ENCODE results near the gene AKT3. TPM values are rescaled to one million over a fixed set of nuclear protein-coding genes. Genes with fewer than 3 reads are reported as not detected.

Gene AKT3
- polyA plus RNA-seq, 3 donors, result 0.81 to 1.7 (median 1.4) TPM

DNA sequence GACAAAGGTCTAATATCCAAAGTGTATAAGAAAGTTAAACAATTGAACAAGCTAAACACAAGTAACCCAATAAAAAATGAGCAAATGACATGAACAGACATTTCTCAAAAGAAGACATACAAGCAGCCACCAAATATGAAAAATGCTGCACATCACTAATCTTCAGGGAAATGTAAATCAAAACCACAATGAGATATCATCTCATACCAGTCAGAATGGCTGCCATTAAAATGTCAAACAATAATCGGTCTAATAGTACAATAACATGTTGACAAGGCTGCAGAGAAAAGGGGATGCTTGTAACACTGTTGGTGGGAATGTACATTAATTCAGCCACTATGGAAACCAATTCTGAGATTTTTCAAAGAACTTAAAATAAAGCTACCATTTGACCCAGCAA, 264.1 kb downstream of the AKT3 start:
- intact Hi-C loops (cut with micrococcal nuclease), result no loop called here
- Histone ChIP-seq H3K36me3 (replicated peaks in 1 of 2; ENCODE audit: control insufficient read depth in 1 of 2, insufficient read depth in 2 of 2, low read length in 2 of 2) (no peaks in the 10 kb centered on the region), H3K9ac (ENCODE audit: insufficient read depth, low read length, poor library complexity, severe bottlenecking) (no peak overlapping the region), H3K27me3 (ENCODE audit: control insufficient read depth in 2 of 2, insufficient read depth in 2 of 2, low read length in 2 of 2) (no peaks in the 10 kb centered on the region), H3K9me3 (replicated peaks in 1 of 2; ENCODE audit: control insufficient read depth in 1 of 2, insufficient read depth in 1 of 2, low read length in 2 of 2) (peaks cover 3 to 5% of the 10 kb centered on the region in 2 donors), H4K20me1 (ENCODE audit: insufficient read depth, low read length) (no peaks in the 10 kb centered on the region), H3K4me1 (ENCODE audit: control insufficient read depth in 1 of 2, insufficient read depth in 2 of 2, low read length in 2 of 2) (no peaks in the 10 kb centered on the region), H2AFZ (ENCODE audit: insufficient read depth, low read depth, low read length, poor library complexity, severe bottlenecking) (no peak overlapping the region), H3K4me3 (replicated peaks in 1 of 3; ENCODE audit: low read depth in 2 of 3, low read length in 3 of 3) (no peak overlapping the region), H3K27ac (ENCODE audit: low read depth in 1 of 2, low read length in 2 of 2) (no peak overlapping the region), H3K79me2 (ENCODE audit: insufficient read depth, low read length) (no peaks in the 10 kb centered on the region), H3K4me2 (replicated peaks; ENCODE audit: extremely low read depth, low read length, poor library complexity, severe bottlenecking) (no peak overlapping the region)
- H3K9me3 Mint-ChIP-seq, result peaks cover 16 to 32% (median 21%) of the 10 kb centered on the region in 7 donors
- no peak overlapping the region for H3K4me3 Mint-ChIP-seq
- H3K27ac Mint-ChIP-seq, result no peak overlapping the region
- no peaks in the 10 kb centered on the region for H3K4me1 Mint-ChIP-seq
- DNase-seq, result no peak
- WGBS (ENCODE audit: insufficient coverage), result no CpG with 5 or more reads among the region's 1 CpG
- peaks cover 30 to 40% of the 10 kb centered on the region in 2 donors for H3K36me3 Mint-ChIP-seq
- TF ChIP-seq, protein P1, sequence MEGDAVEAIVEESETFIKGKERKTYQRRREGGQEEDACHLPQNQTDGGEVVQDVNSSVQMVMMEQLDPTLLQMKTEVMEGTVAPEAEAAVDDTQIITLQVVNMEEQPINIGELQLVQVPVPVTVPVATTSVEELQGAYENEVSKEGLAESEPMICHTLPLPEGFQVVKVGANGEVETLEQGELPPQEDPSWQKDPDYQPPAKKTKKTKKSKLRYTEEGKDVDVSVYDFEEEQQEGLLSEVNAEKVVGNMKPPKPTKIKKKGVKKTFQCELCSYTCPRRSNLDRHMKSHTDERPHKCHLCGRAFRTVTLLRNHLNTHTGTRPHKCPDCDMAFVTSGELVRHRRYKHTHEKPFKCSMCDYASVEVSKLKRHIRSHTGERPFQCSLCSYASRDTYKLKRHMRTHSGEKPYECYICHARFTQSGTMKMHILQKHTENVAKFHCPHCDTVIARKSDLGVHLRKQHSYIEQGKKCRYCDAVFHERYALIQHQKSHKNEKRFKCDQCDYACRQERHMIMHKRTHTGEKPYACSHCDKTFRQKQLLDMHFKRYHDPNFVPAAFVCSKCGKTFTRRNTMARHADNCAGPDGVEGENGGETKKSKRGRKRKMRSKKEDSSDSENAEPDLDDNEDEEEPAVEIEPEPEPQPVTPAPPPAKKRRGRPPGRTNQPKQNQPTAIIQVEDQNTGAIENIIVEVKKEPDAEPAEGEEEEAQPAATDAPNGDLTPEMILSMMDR (IDR thresholded peaks at IDR 0.05), result no peak
- H3K27me3 Mint-ChIP-seq (ENCODE audit: low read depth in 3 of 3), result no peaks in the 10 kb centered on the region

DNA sequence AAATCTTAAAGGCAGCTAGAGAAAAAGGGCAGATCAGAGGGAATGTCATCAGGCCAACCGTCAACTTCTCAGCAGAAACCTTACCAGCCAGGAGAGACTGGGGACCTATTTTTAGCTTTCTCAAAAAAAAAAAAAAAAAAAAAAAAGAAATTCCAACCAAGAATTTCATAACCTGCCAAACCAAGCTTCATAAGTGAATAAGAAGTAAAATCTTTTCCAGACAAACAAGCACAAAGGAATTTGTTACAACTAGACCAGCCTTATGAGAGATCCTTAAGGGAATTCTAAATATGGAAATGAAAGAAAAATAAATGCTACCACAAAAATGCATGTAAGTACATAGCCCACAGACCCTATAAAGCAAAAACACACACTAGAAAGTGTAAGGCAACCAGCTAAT, 267.7 kb downstream of the AKT3 start:
- DNase-seq, result no peak
- TF ChIP-seq, protein P1 (IDR thresholded peaks at IDR 0.05), result no peak
- no peaks in the 10 kb centered on the region for H3K4me1 ChIP-seq (ENCODE audit: control insufficient read depth in 1 of 2, insufficient read depth in 2 of 2, low read length in 2 of 2)
- peaks cover 16 to 31% (median 20%) of the 10 kb centered on the region in 7 donors for H3K9me3 Mint-ChIP-seq
- no peak overlapping the region for H2AFZ ChIP-seq (ENCODE audit: insufficient read depth, low read depth, low read length, poor library complexity, severe bottlenecking)
- H3K27ac ChIP-seq (ENCODE audit: low read depth in 1 of 2, low read length in 2 of 2), result no peak overlapping the region
- no peaks in the 10 kb centered on the region for H3K79me2 ChIP-seq (ENCODE audit: insufficient read depth, low read length)
- peaks cover 3 to 5% of the 10 kb centered on the region in 2 donors for H3K9me3 ChIP-seq (replicated peaks in 1 of 2; ENCODE audit: control insufficient read depth in 1 of 2, insufficient read depth in 1 of 2, low read length in 2 of 2)
- no peak overlapping the region for H3K9ac ChIP-seq (ENCODE audit: insufficient read depth, low read length, poor library complexity, severe bottlenecking)
- no peaks in the 10 kb centered on the region for H3K27me3 ChIP-seq (ENCODE audit: control insufficient read depth in 2 of 2, insufficient read depth in 2 of 2, low read length in 2 of 2)
- H3K4me3 Mint-ChIP-seq, result no peak overlapping the region
- H3K4me1 Mint-ChIP-seq, result peaks cover 7% of the 10 kb centered on the region
- no peak overlapping the region for H3K27ac Mint-ChIP-seq
- H4K20me1 ChIP-seq (ENCODE audit: insufficient read depth, low read length), result no peaks in the 10 kb centered on the region
- H3K4me2 ChIP-seq (replicated peaks; ENCODE audit: extremely low read depth, low read length, poor library complexity, severe bottlenecking), result no peak overlapping the region
- no peaks in the 10 kb centered on the region for H3K36me3 ChIP-seq (replicated peaks in 1 of 2; ENCODE audit: control insufficient read depth in 1 of 2, insufficient read depth in 2 of 2, low read length in 2 of 2)
- WGBS (ENCODE audit: insufficient coverage), result no CpG with 5 or more reads among the region's 1 CpG
- no peaks in the 10 kb centered on the region for H3K27me3 Mint-ChIP-seq (ENCODE audit: low read depth in 3 of 3)
- intact Hi-C loops (cut with micrococcal nuclease), result no loop called here
- H3K4me3 ChIP-seq (replicated peaks in 1 of 3; ENCODE audit: low read depth in 2 of 3, low read length in 3 of 3), result no peak overlapping the region
- H3K36me3 Mint-ChIP-seq, result peaks cover 29 to 31% of the 10 kb centered on the region in 2 donors

Measured in CD14-positive monocyte (primary cell).